Measurements from ENCODE around the gene USH1G. TPM values are rescaled to one million over a fixed set of nuclear protein-coding genes. Genes with fewer than 3 reads are reported as not detected.

USH1G gene
- polyA plus RNA-seq, 2 donors: 6.0 to 11.9 TPM

Other genes starting within 250 kb of the USH1G start
- gene CD300LF, start 210.3 kb downstream of the USH1G start, polyA plus RNA-seq: under 1 TPM; 0.04 to 0.14 TPM
- under 1 TPM; 0.66 to 0.86 TPM for gene RAB37, start 186.0 kb downstream of the USH1G start, polyA plus RNA-seq
- gene NHERF1, start 174.6 kb downstream of the USH1G start, polyA plus RNA-seq: 100 to 1,000 TPM; 108 to 224 TPM
- 10 to 100 TPM; 19.7 to 25.6 TPM for gene NAT9, start 146.9 kb downstream of the USH1G start, polyA plus RNA-seq
- gene GRIN2C, start 63.4 kb downstream of the USH1G start, polyA plus RNA-seq: under 1 TPM; 0.08 to 0.10 TPM
- 10 to 100 TPM; 13.4 to 28.9 TPM for gene FDXR, start 50.3 kb downstream of the USH1G start, polyA plus RNA-seq
- gene FADS6, start 29.6 kb downstream of the USH1G start, polyA plus RNA-seq: 1 to 10 TPM; 1.8 to 2.6 TPM
- gene OTOP2, start 1.0 kb upstream of the USH1G start, polyA plus RNA-seq: under 1 TPM; 0.61 to 0.77 TPM
- gene OTOP3, start 12.6 kb upstream of the USH1G start, polyA plus RNA-seq: 10 to 100 TPM; 11.2 to 16.1 TPM
- gene HID1, start 49.5 kb upstream of the USH1G start, polyA plus RNA-seq: 1 to 10 TPM; 2.7 to 6.6 TPM
- gene CDR2L, start 64.4 kb upstream of the USH1G start, polyA plus RNA-seq: 1 to 10 TPM; 3.6 to 4.3 TPM
- 10 to 100 TPM; 31.8 to 42.4 TPM for gene MRPL58, start 89.4 kb upstream of the USH1G start, polyA plus RNA-seq
- gene ATP5PD, start 123.7 kb upstream of the USH1G start, polyA plus RNA-seq: 100 to 1,000 TPM; 465 to 697 TPM
- 10 to 100 TPM in 1 of 2 donors, 1 to 10 TPM in 1; 10.0 to 11.5 TPM for gene KCTD2, start 124.0 kb upstream of the USH1G start, polyA plus RNA-seq
- gene SLC16A5, start 164.7 kb upstream of the USH1G start, polyA plus RNA-seq: 1 to 10 TPM; 8.7 to 10.0 TPM
- gene ARMC7, start 186.7 kb upstream of the USH1G start, polyA plus RNA-seq: 1 to 10 TPM; 6.3 to 7.0 TPM
- gene NT5C, start 208.5 kb upstream of the USH1G start, polyA plus RNA-seq: 10 to 100 TPM; 64.2 to 79.0 TPM
- gene JPT1, start 231.3 kb upstream of the USH1G start, polyA plus RNA-seq: 100 to 1,000 TPM; 292 to 300 TPM